Glutamatergic neuron (in vitro differentiated cells): ENCODE measurements around the gene NBEA. TPM values are rescaled to one million over a fixed set of nuclear protein-coding genes. Genes with fewer than 3 reads are reported as not detected.
A peak's percentile ranks its signal among the peaks of the same experiment; 100 is the strongest.

ENCODE experiments used
- DNase-seq: peaks from one replicate; pipeline ENCODE4 v3.0.0; 2022
- H3K27ac Mint-ChIP-seq: one replicate; pipeline ENCODE4 v1.8.0; 2020; ENCODE audit warnings: mild to moderate bottlenecking, mixed read lengths, inconsistent platforms; ENCODE audit not compliant: unreplicated experiment
- H3K27me3 Mint-ChIP-seq: one replicate; pipeline ENCODE4 v1.8.0; 2020; ENCODE audit warnings: mild to moderate bottlenecking, moderate library complexity, mixed read lengths, inconsistent platforms; ENCODE audit not compliant: unreplicated experiment
- H3K36me3 Mint-ChIP-seq: one replicate; pipeline ENCODE4 v1.8.0; 2020; ENCODE audit warnings: mild to moderate bottlenecking, mixed read lengths, inconsistent platforms; ENCODE audit not compliant: unreplicated experiment
- H3K4me1 Mint-ChIP-seq: one replicate; pipeline ENCODE4 v1.8.0; 2020; ENCODE audit warnings: mild to moderate bottlenecking, low read depth, mixed read lengths, inconsistent platforms; ENCODE audit not compliant: unreplicated experiment
- H3K4me3 Mint-ChIP-seq: one replicate; pipeline ENCODE4 v1.8.0; 2020; ENCODE audit warnings: mild to moderate bottlenecking, mixed read lengths, inconsistent platforms; ENCODE audit not compliant: unreplicated experiment
- H3K9me3 Mint-ChIP-seq: one replicate; pipeline ENCODE4 v1.8.0; 2020; ENCODE audit warnings: mild to moderate bottlenecking, moderate library complexity, mixed read lengths, inconsistent platforms; ENCODE audit not compliant: unreplicated experiment
- CTCF ChIP-seq: fragments of 200-600 bp; sonication (generic); IDR thresholded peaks from one replicate; pipeline ENCODE4 v1.5.0; 2021; ENCODE audit not compliant: partially characterized antibody, unreplicated experiment
- total RNA-seq: library from RNA; stranded (reverse); fragmentation: NEBNext Ultra II Directional; extraction: Animal tissue kit (Norgen Biotek cat#: 25700); gene quantifications from one replicate; pipeline ENCODE4 v1.2.1, GENCODE V29; 2021; ENCODE audit not compliant: unreplicated experiment

NBEA gene
- total RNA-seq, 1 donor from 2014 or later = 48.3 TPM

- H3K9me3 Mint-ChIP-seq = peaks cover 9% of the 10 kb centered on the region
- H3K36me3 Mint-ChIP-seq = no peaks in the 10 kb centered on the region
- H3K4me3 Mint-ChIP-seq = no peak overlapping the region
- H3K27me3 Mint-ChIP-seq = peaks cover 6% of the 10 kb centered on the region
- no peak for DNase-seq
- peaks cover 34% of the 10 kb centered on the region for H3K4me1 Mint-ChIP-seq
- peak overlapping the region; percentile 82 for H3K27ac Mint-ChIP-seq
- no peak for TF ChIP-seq CTCF
Measured at GRCh38 chr13:35489050-35489449, 547.0 kb downstream of the NBEA start.

GRCh38 chr13:35496006-35496405, 553.9 kb downstream of the NBEA start:
- TF ChIP-seq CTCF = no peak
- Mint-ChIP-seq H3K4me3 (no peak overlapping the region), H3K27me3 (peaks cover 5% of the 10 kb centered on the region), H3K4me1 (peaks cover 24% of the 10 kb centered on the region), H3K27ac (no peak overlapping the region), H3K9me3 (no peaks in the 10 kb centered on the region), H3K36me3 (no peaks in the 10 kb centered on the region)
- no peak for DNase-seq

GRCh38 chr13:35496761-35497386, 554.8 kb downstream of the NBEA start:
- Mint-ChIP-seq H3K4me3 (no peak overlapping the region), H3K9me3 (no peaks in the 10 kb centered on the region), H3K27ac (no peak overlapping the region), H3K27me3 (peaks cover 5% of the 10 kb centered on the region), H3K4me1 (peaks cover 29% of the 10 kb centered on the region), H3K36me3 (no peaks in the 10 kb centered on the region)
- TF ChIP-seq CTCF = no peak
- DNase-seq = no peak

GRCh38 chr13:35498231-35498630, 556.2 kb downstream of the NBEA start:
- Mint-ChIP-seq H3K36me3 (no peaks in the 10 kb centered on the region), H3K4me1 (peaks cover 35% of the 10 kb centered on the region), H3K9me3 (no peaks in the 10 kb centered on the region), H3K27ac (peak overlapping the region; percentile 18), H3K27me3 (peaks cover 5% of the 10 kb centered on the region), H3K4me3 (no peak overlapping the region)
- no peak for TF ChIP-seq CTCF
- DNase-seq = no peak

- Mint-ChIP-seq H3K4me1 (peaks cover 35% of the 10 kb centered on the region), H3K9me3 (no peaks in the 10 kb centered on the region), H3K27ac (peak overlapping the region; percentile 82), H3K4me3 (peak overlapping the region; percentile 33), H3K36me3 (no peaks in the 10 kb centered on the region), H3K27me3 (peaks cover 5% of the 10 kb centered on the region)
- TF ChIP-seq CTCF = no peak
- DNase-seq = no peak
Measured at GRCh38 chr13:35499196-35499662, 557.2 kb downstream of the NBEA start.
